ENCODE data around the gene SYTL3. TPM values are rescaled to one million over a fixed set of nuclear protein-coding genes. Genes with fewer than 3 reads are reported as not detected.
"Not testable (repeated sequence)": the region's sequence is repeated elsewhere in the genome, so short reads cannot be mapped to it uniquely, and the experiment has no call there.

SYTL3 gene
- total RNA-seq, 2 experiments from 2014 or later: 25.8 to 26.9 TPM

- Mint-ChIP-seq H3K27ac (no peak overlapping the region), H3K4me3 (no peak overlapping the region), H3K4me1 (peaks cover 38% of the 10 kb centered on the region), H3K36me3 (ENCODE audit: low read depth) (peaks cover 48% of the 10 kb centered on the region), H3K27me3 (no peaks in the 10 kb centered on the region), H3K9me3 (no peaks in the 10 kb centered on the region)
- CTCF ChIA-PET: interaction anchor here (1.3 to 1.6 kb wide), 6 partner anchors 8 to 133 kb away, joined by 3 to 6 read pairs (median 4); no protein-coding TSS in a partner anchor
- DNase-seq: no peak
- POLR2A ChIA-PET: no interaction called here
Measured at GRCh38 chr6:158662954-158663624, 13.2 kb downstream of the SYTL3 start.

GRCh38 chr6:158663625-158664165 is 13.8 kb downstream of the SYTL3 start:
- no peaks in the 10 kb centered on the region for H3K9me3 Mint-ChIP-seq
- POLR2A ChIA-PET: no interaction called here

GRCh38 chr6:158665332-158665731 is 15.5 kb downstream of the SYTL3 start:
- Mint-ChIP-seq H3K27me3 (no peaks in the 10 kb centered on the region), H3K36me3 (ENCODE audit: low read depth) (peaks cover 59% of the 10 kb centered on the region), H3K4me1 (peaks cover 22% of the 10 kb centered on the region), H3K4me3 (no peak overlapping the region), H3K27ac (no peak overlapping the region), H3K9me3 (no peaks in the 10 kb centered on the region)
- DNase-seq: no peak
- POLR2A ChIA-PET: no interaction called here
- CTCF ChIA-PET: interaction anchor here (1.0 to 1.7 kb wide), 3 partner anchors 16 to 26 kb away, joined by 3 to 5 read pairs (median 5); partner anchors contain the start of gene SYTL3

More at GRCh38 chr6:158663625-158664165, 13.8 kb downstream of the SYTL3 start:
- CTCF ChIA-PET: no interaction called here
- Mint-ChIP-seq H3K27me3 (no peaks in the 10 kb centered on the region), H3K27ac (no peak overlapping the region), H3K36me3 (ENCODE audit: low read depth) (peaks cover 52% of the 10 kb centered on the region), H3K4me1 (peaks cover 38% of the 10 kb centered on the region), H3K4me3 (no peak overlapping the region)
- DNase-seq: no peak

- Mint-ChIP-seq H3K36me3 (ENCODE audit: low read depth) (peaks cover 54% of the 10 kb centered on the region), H3K4me1 (peaks cover 15% of the 10 kb centered on the region), H3K27ac (no peak overlapping the region), H3K4me3 (no peak overlapping the region), H3K9me3 (no peaks in the 10 kb centered on the region), H3K27me3 (no peaks in the 10 kb centered on the region)
- POLR2A ChIA-PET: no interaction called here
- no peak for DNase-seq
- CTCF ChIA-PET: interaction anchor here (1.2 to 1.7 kb wide), 2 partner anchors 17 to 25 kb away, joined by 3 read pairs; partner anchors contain the start of gene SYTL3
Measured at GRCh38 chr6:158666628-158667359, 16.9 kb downstream of the SYTL3 start.

- H3K4me3 Mint-ChIP-seq: no peak overlapping the region
- no peak for DNase-seq
- ChIA-PET POLR2A (no interaction called here), CTCF (interaction anchor here (1.2 kb wide), 1 partner anchor 24 kb away, joined by 3 read pairs; no protein-coding TSS in a partner anchor)
- no peaks in the 10 kb centered on the region for H3K27me3 Mint-ChIP-seq
- peaks cover 49% of the 10 kb centered on the region for H3K36me3 Mint-ChIP-seq (ENCODE audit: low read depth)
- H3K4me1 Mint-ChIP-seq: peaks cover 14% of the 10 kb centered on the region
- no peak overlapping the region for H3K27ac Mint-ChIP-seq
- H3K9me3 Mint-ChIP-seq: no peaks in the 10 kb centered on the region
Measured at GRCh38 chr6:158667360-158667981, 17.6 kb downstream of the SYTL3 start.

GRCh38 chr6:158668707-158669103 is 18.9 kb downstream of the SYTL3 start:
- no peak overlapping the region for H3K4me3 Mint-ChIP-seq
- CTCF ChIA-PET: interaction anchor here (0.9 to 4.0 kb wide), 2 partner anchors 9 to 23 kb away, joined by 4 to 18 read pairs; no protein-coding TSS in a partner anchor
- H3K9me3 Mint-ChIP-seq: no peaks in the 10 kb centered on the region
- no peak overlapping the region for H3K27ac Mint-ChIP-seq
- POLR2A ChIA-PET: no interaction called here
- no peak for DNase-seq
- peaks cover 5% of the 10 kb centered on the region for H3K4me1 Mint-ChIP-seq
- H3K27me3 Mint-ChIP-seq: no peaks in the 10 kb centered on the region
- H3K36me3 Mint-ChIP-seq (ENCODE audit: low read depth): peaks cover 43% of the 10 kb centered on the region

- H3K4me3 Mint-ChIP-seq: no peak overlapping the region
- peaks cover 3% of the 10 kb centered on the region for H3K4me1 Mint-ChIP-seq
- H3K36me3 Mint-ChIP-seq (ENCODE audit: low read depth): peaks cover 46% of the 10 kb centered on the region
- no peak for DNase-seq
- ChIA-PET POLR2A (no interaction called here), CTCF (interaction anchor here (0.9 to 4.0 kb wide), 2 partner anchors 10 to 22 kb away, joined by 4 to 18 read pairs; no protein-coding TSS in a partner anchor)
- H3K27me3 Mint-ChIP-seq: no peaks in the 10 kb centered on the region
- no peaks in the 10 kb centered on the region for H3K9me3 Mint-ChIP-seq
- no peak overlapping the region for H3K27ac Mint-ChIP-seq
Measured at GRCh38 chr6:158669145-158670035, 19.5 kb downstream of the SYTL3 start.

- H3K4me3 Mint-ChIP-seq, H3K27me3 Mint-ChIP-seq, DNase-seq, H3K27ac Mint-ChIP-seq, H3K4me1 Mint-ChIP-seq, POLR2A ChIA-PET, H3K9me3 Mint-ChIP-seq: not testable (repeated sequence)
- CTCF ChIA-PET: interaction anchor here (1.2 to 4.5 kb wide), 5 partner anchors 10 to 19 kb away, joined by 3 to 19 read pairs (median 4); no protein-coding TSS in a partner anchor
- peaks cover 47% of the 10 kb centered on the region for H3K36me3 Mint-ChIP-seq (ENCODE audit: low read depth)
Measured at GRCh38 chr6:158672119-158672518, 22.3 kb downstream of the SYTL3 start.

GRCh38 chr6:158672726-158673125 is 22.9 kb downstream of the SYTL3 start:
- H3K36me3 Mint-ChIP-seq (ENCODE audit: low read depth): peaks cover 43% of the 10 kb centered on the region

GRCh38 chr6:158674342-158675131 is 24.7 kb downstream of the SYTL3 start:
- no peak overlapping the region for H3K27ac Mint-ChIP-seq
- ChIA-PET POLR2A (no interaction called here), CTCF (interaction anchor here (1.3 to 4.5 kb wide), 2 partner anchors 15 to 29 kb away, joined by 3 to 19 read pairs; no protein-coding TSS in a partner anchor)
- peaks cover 41% of the 10 kb centered on the region for H3K36me3 Mint-ChIP-seq (ENCODE audit: low read depth)
- H3K27me3 Mint-ChIP-seq: no peaks in the 10 kb centered on the region
- H3K4me1 Mint-ChIP-seq: no peaks in the 10 kb centered on the region
- H3K9me3 Mint-ChIP-seq: peaks cover 3% of the 10 kb centered on the region
- no peak overlapping the region for H3K4me3 Mint-ChIP-seq
- no peak for DNase-seq

More at GRCh38 chr6:158672726-158673125, 22.9 kb downstream of the SYTL3 start:
- ChIA-PET POLR2A (no interaction called here), CTCF (interaction anchor here (1.2 to 4.5 kb wide), 5 partner anchors 12 to 33 kb away, joined by 3 to 19 read pairs (median 4); no protein-coding TSS in a partner anchor)
- H3K27me3 Mint-ChIP-seq: no peaks in the 10 kb centered on the region
- no peaks in the 10 kb centered on the region for H3K4me1 Mint-ChIP-seq
- no peak overlapping the region for H3K27ac Mint-ChIP-seq
- no peak for DNase-seq
- H3K9me3 Mint-ChIP-seq: peaks cover 3% of the 10 kb centered on the region
- no peak overlapping the region for H3K4me3 Mint-ChIP-seq

GRCh38 chr6:158677094-158677493 is 27.2 kb downstream of the SYTL3 start:
- CTCF ChIA-PET: interaction anchor here (1.2 to 1.5 kb wide), 2 partner anchors 17 to 26 kb away, joined by 3 to 4 read pairs; no protein-coding TSS in a partner anchor
- H3K27me3 Mint-ChIP-seq, POLR2A ChIA-PET, H3K4me1 Mint-ChIP-seq, H3K4me3 Mint-ChIP-seq, H3K27ac Mint-ChIP-seq, DNase-seq, H3K9me3 Mint-ChIP-seq: not testable (repeated sequence)
- H3K36me3 Mint-ChIP-seq (ENCODE audit: low read depth): peaks cover 45% of the 10 kb centered on the region

Data from activated CD4-positive, alpha-beta T cell treated with anti-CD3 and anti-CD28 coated beads, Interleukin-2, amount 10 ng/mL, durations not matched to agents 7 days and 5 days (primary cell).